Cardiac fibroblast (primary cell): ENCODE measurements around the gene EFCAB14.

Experiments used
- DNase-seq, 2 donors: peaks; one replicate each; pipeline versions ENCODE4 v3.0.0 to v3.0.0-alpha.2; 2010; ENCODE audit warnings: low read depth in 2 of 2
- H3K4me3 ChIP-seq, 2 donors: replicated peaks in 1 of 2; 1 replicate in 1 of 2; 2 replicates in 1 of 2; pipeline ENCODE4 v1.5.1; 2011; ENCODE audit warnings: low read depth in 2 of 2, low read length in 2 of 2, mild to moderate bottlenecking in 2 of 2, moderate library complexity in 1 of 2
- CTCF ChIP-seq: IDR thresholded peaks from one replicate; pipeline ENCODE4 v1.5.1; 2011; ENCODE audit warnings: low read depth, mild to moderate bottlenecking, low read length, inconsistent platforms

Gene EFCAB14

GRCh38 chr1:46686255-46686654, 32.7 kb downstream of the EFCAB14 start:
- no peak for TF ChIP-seq CTCF
- H3K4me3 ChIP-seq, result no peak overlapping the region
- no peak for DNase-seq

GRCh38 chr1:46684670-46685069, 34.2 kb downstream of the EFCAB14 start:
- H3K4me3 ChIP-seq, result no peak overlapping the region
- no peak for DNase-seq
- TF ChIP-seq CTCF, result no peak

DNA sequence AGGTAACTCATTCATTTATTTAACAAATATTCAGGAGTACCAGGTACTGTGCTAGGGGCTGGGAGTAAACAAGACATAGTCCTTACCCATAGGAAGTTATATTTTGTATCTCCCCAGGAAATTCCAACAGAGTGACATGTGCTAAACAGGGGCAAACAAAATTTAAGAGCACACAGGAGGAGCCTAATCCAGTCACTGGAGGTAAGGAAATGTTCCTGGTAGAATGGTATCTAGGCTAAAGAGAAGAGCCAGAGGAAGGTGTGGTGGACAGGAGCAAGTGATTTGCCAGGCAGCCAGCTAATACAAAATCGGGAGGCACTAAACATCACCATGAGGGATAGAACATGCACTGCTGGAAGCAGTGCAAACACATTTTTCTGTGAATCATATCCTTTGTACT, 36.9 kb downstream of the EFCAB14 start:
- no peak for TF ChIP-seq CTCF
- H3K4me3 ChIP-seq, result no peak overlapping the region

GRCh38 chr1:46681333-46682034, 37.4 kb downstream of the EFCAB14 start:
- DNase-seq, result no peak
- no peak overlapping the region for H3K4me3 ChIP-seq
- no peak for TF ChIP-seq CTCF

More for the DNA sequence above, 36.9 kb downstream of the EFCAB14 start:
- DNase-seq, result no peak

DNA sequence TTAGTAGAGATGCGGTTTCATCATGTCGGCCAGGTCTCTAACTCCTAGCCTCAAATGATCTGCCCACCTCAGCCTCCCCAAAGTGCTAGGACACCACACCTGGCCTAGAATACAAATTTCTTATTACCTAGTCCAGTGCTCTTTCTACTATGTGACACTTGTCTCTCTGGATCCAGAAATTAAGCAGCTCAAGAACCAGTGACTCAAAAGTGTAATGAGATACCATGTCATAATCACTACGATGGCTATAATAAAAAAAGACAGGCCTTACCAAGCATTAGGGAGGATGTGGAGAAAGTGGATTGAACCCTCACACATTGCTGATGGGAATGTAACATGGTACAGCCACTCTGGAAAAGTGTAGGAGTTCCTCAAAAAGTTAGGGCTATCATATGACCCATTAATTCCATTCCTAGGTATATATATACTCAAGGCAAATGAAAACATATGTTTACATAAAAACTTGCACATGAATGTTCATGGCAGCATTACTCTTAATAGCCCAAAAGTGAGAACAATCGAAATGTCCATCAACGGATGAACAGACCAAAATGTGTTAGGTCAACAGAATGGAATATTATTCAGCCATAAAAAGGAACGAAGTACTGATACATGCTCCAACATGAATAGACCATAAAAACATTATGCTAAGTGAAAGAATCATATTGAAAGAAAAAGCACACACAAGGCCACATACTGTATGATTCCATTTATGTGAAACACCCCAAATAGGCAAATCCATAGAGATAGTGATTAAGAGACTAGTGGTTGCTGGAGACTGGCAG, 38.9 kb downstream of the EFCAB14 start:
- DNase-seq, result no peak
- no peak for TF ChIP-seq CTCF
- no peak overlapping the region for H3K4me3 ChIP-seq

DNA sequence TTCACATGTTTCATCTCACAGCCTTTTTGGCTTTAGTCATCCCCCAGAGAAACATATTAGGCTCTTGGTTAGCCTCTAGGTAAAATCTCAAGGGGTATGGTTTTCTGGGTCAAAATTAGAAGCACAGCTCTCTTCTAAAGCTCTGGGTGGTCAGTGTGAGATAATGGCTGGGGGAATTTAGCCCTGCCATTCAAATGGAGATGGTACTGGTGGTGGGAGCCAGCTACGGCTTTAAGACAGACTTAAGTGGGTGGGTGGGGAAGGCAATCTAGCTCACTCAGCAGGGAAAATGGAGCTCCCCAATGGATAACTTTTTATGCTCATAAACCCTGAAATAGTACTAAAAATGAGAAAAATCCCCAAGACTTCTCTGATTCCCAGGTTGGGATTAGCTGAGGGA, 41.6 kb downstream of the EFCAB14 start:
- DNase-seq, result no peak
- no peak overlapping the region for H3K4me3 ChIP-seq
- no peak for TF ChIP-seq CTCF
